NCI-H1092 treated with DMSO at 0.1 percent for 48 hours (cell line): ENCODE results near the gene SMARCB1.
A peak's percentile ranks its signal among the peaks of the same experiment; 100 is the strongest.

Source experiments
- DNase-seq: peaks from one replicate; lab custom pipeline; 2025; lab: John Stamatoyannopoulos, UW

Gene SMARCB1

GRCh38 chr22:23786752-23787599, at the start of gene SMARCB1:
TSS of gene SMARCB1 (plus strand) at chr22:23786966. CDS start at chr22:23787170, 204 bp downstream.
- peak; percentile 85 for DNase-seq

DNA sequence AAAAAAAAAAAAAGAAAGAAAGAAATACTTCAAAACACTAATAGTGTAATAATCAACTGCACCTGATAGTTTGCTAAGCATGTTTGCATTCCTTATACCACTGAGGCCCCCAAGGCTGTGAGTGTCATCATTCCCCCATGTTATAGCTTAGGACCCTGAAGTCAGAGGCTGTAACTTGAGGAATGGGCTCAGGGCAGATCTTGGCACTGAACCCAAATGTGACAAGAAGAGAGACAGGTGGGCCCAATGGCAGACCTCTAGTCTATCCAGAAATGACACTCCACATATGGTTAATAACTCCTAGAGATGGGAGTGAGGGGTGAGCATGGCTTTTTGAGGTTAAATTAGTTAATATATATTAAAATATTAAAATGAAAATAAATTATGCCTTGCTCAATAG, 49.1 kb upstream of the SMARCB1 start:
- DNase-seq, result no peak

- no peak for DNase-seq
These were observed 44.1 kb upstream of the SMARCB1 start for GRCh38 chr22:23742505-23743264.

DNA sequence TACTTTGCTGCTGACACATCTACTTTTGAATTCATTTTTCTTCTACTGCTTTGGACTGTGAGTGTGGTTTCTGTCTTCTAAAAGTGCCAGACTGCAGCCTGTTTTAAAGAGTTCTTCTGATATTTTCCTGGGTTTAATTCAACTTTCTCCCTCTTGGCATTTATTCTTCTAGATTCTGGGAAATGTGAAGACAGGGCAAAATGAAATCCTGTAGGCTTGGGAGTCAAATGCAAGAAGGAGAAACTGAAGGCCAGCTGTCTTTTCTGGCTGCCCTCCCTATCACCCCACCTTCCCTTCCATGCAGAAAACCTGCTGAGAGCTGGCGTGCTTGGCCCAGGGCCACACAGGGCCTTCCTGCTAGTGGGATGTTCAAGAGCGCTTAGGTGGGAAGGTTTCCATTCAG, 43.5 kb upstream of the SMARCB1 start:
- DNase-seq, result peak; percentile 83

- DNase-seq, result no peak
These were observed 42.8 kb upstream of the SMARCB1 start for GRCh38 chr22:23744001-23744400.

GRCh38 chr22:23744485-23744884, 42.3 kb upstream of the SMARCB1 start:
- no peak for DNase-seq

DNA sequence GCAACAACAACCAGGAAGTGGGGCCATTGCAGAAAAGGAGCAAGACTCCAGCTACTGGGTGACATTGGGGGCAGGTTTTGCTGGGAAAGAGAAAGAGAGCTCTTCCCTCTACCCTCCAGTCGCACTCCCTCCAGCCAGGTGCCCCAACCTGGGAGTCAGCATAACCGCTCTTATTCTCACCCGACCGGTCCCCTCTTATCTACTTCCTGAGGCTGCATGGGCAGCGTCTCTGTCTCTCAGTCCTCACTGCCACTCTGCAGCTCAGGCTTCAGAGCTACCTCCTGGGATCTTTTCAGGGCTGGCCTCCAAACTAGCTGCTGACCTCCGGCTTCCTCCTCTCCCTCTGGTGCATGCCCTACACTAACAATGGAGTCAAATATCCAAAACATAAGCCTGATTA, 41.0 kb upstream of the SMARCB1 start:
- no peak for DNase-seq

- DNase-seq, result no peak
These were observed 36.9 kb upstream of the SMARCB1 start for GRCh38 chr22:23749841-23750301.

- no peak for DNase-seq
These were observed 36.4 kb upstream of the SMARCB1 start for GRCh38 chr22:23750367-23750713.

DNA sequence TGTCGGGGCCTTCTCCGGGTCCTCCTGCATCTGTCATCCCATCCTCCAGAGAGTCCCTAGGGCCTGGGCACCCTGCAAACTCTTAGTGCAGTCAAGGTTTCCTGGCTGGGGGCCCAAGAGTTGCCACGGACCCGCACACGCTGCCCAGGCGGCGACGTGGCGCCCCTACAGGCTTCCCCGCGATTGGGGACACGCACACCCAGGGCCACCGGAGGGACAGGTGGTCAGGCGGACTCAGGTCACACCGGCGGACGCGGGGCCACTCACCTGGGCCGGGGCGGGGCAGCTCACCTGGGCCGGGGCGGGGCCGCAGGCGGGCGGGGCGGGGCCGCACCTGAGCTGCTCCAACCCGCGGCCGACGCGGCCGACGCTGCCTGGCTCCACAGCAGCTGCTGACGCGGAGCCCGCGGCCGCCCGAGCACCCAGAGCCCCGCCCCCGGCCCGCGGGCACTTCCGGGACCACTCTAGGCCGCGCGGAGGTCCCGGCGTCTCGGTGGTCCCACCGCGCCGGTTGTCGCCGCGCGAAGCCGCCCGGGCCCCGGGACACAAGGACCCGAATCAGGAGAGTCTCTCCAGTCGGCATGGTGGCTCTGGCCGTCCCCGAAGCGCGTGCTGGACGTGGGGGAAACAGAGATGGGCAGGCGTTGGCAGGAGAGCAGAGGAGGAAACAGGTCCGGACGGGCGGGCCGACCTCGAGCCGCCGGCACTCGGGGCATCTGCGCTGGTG, 35.9 kb upstream of the SMARCB1 start, which contains the start of gene ZNF70:
TSS of gene ZNF70 (minus strand) at position 399 of the 727 bp plus-strand sequence. CDS start 5,972 bp downstream, outside the sequence.
- peak; percentile 74 for DNase-seq

DNA sequence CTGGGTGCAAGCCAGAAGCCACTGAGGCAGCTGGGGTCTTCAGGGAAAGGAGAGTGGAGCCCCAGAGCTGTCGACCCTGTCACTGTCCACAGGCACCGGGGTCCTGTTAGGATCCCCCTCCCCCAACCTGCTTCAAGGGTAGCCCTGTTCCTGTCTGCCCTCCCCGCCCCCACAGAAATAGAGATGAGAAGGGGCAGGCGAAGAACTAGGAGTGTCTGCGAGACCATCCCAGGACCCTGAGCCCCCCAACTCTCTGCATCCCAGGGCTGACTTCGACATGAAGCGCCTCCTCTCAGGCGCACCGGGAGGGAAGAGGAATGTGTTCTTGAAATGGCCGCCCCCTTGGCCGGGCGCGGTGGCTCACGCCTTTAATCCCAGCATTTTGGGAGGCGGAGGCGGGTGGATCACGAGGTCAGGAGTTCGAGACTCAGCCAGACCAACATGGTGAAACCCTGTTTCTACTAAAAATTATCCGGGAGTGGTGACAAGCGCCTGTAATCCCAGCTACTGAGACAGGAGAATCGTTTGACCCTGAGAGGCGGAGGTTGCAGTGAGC, 35.2 kb upstream of the SMARCB1 start:
- DNase-seq, result no peak

GRCh38 chr22:23752090-23752691, 34.6 kb upstream of the SMARCB1 start:
- no peak for DNase-seq

DNA sequence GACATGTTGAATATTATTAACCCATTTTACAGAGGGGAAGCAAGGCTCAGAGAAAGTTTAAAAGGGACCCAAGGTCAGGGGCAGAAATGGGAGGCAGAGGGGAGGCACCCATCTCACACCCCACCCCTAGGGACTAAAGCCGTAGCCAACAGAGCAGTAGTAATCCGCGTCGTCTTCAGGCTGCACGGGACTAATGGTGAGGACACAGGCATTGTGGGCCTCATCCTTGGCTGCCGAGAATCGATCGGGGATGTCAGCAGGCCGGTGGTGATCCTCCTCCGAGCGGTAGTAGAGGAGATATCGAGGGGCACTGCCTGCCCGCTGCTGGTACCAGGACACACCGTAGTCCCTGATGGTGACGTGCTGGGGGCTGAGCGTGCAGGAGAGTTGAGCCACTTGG, 34.0 kb upstream of the SMARCB1 start:
- DNase-seq, result no peak

GRCh38 chr22:23753385-23753784, 33.4 kb upstream of the SMARCB1 start:
- DNase-seq, result no peak

GRCh38 chr22:23754220-23754919, 32.4 kb upstream of the SMARCB1 start, which contains the start of gene VPREB3:
TSS of gene VPREB3 (minus strand) at chr22:23754425. CDS start at chr22:23754363, 62 bp downstream.
- DNase-seq, result no peak

DNA sequence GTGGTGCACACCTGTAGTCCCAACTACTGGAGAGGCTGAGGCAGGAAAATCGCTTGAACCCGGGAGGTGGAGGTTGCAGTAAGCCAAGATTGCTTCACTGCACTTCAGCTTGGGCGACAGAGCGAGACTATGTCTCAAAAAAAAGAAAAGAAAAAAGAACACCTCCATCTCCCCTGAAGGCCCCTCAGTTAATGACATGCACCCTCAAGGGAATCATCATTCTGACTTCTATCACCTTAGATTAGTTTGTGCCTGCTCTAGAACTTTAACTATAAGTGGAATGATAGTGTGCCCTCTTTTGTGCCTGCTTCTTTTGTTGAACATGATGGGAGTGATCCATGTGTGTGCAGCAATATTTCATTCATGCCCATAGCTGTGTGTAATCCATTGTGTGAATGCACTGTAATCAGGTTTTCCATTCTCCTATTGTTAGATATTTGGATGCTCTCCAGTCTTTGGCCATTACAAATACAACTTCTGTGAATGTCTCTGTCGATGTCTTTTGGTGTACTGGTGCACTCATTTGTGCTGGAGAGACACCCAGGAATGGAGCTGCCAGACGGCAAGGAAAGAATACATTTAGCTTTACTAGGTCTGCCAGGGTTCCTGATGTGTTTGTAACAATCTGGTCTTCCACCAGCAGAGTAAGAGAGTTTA, 31.7 kb upstream of the SMARCB1 start:
- peak; percentile 58 for DNase-seq

DNA sequence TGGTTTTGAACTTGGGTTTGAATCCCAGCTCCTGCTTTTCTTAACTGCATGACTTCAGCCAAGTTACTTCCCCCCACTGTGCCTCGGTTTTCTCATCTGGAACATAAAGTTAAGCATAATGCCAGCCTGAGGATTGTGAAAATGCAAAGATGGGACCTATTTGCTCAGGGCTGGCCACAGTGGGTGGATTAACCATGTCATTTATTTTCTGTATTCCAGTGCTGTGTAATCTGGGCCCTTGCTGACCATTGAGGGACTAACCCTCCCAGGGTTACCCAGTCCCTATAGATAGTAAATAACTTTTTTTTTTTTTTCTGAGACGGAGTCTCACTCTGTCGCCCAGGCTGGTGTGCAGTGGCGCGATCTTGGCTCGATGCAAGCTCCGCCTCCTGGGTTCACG, 31.1 kb upstream of the SMARCB1 start:
- DNase-seq, result no peak

DNA sequence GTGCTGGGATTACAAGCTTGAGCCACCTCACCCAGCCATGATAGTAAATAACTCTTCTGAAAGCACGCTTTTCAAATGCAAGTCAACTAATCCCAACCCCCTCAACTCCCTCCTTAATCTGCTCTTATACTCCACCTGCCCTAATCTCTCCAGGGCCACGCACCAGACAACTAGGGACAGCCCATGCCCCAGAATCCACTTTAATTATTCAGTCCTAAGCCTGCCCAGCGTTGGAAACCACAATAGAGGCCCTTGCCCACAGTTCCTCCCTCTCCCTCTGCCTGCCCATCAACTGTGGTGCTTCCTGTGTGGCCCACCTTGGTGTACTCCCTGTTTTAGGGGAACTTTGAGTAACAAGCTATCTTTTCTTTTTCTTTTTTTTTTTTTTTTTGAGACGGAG, 29.9 kb upstream of the SMARCB1 start:
- no peak for DNase-seq

DNA sequence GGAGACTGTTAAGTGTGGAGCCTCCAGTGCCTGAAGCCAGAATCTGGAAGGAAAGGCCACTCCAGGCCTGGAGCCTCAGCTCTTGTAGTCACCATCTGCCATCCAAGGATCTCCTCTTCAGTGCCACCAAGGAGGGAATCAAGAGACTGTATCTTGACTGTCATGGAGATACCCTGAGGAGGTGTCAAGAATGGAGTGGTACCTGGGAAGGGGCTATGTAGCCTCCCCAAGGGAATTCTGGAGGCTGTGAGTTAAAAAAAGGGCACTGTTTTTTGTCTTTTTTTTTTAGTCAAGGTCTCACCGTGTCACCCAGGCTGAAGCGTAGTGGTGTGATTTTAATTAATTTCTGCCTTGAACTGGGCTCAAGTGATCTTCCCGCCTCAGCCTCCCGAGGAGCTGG, 27.2 kb upstream of the SMARCB1 start:
- DNase-seq, result no peak

DNA sequence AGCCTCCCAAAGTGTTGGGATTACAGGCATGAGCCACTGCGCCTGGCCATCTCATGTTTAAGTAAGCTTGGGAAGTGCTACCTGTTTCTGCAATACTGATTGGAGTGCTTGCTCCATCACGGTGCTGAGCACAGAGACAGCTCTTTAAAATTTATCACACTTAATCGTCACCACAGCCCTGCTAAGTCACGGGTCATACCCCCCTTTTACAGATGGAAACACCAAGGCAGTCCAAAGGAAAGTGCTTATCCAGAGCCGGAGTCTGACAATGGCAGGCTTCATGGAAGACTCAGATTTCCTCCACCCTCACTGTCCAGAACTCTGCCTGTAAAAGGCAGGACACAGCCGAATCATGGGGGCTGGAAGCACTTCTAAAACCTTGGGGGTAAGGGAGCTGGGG, 26.7 kb upstream of the SMARCB1 start:
- no peak for DNase-seq
